Mononuclear cell (primary cell): ENCODE data around the gene FLYWCH2. TPM values are rescaled to one million over a fixed set of nuclear protein-coding genes. Genes with fewer than 3 reads are reported as not detected.

Experiments used
- H3K27me3 ChIP-seq: 2 replicates; pipeline ENCODE4 v1.6.0; 2011; ENCODE audit warnings: low read length, control low read depth; ENCODE audit not compliant: insufficient read depth
- H3K4me1 ChIP-seq: 2 replicates; pipeline ENCODE4 v1.5.1; 2011; ENCODE audit warnings: mild to moderate bottlenecking, low read length, control low read depth; ENCODE audit not compliant: insufficient read depth
- H3K4me3 ChIP-seq: 2 replicates; pipeline ENCODE4 v1.5.1; 2011; ENCODE audit warnings: mild to moderate bottlenecking, low read length, moderate library complexity
- H3K9me3 ChIP-seq: 2 replicates; pipeline ENCODE4 v1.5.1; 2011; ENCODE audit warnings: low read depth, mild to moderate bottlenecking, control low read depth, low read length
- total RNA-seq: library from RNA; depleted of rRNA; stranded (reverse); fragments of >200 nt; gene quantifications from one replicate; pipeline ENCODE4 v1.2.3, GENCODE V29; 2012

Gene FLYWCH2
- total RNA-seq, 1 donor = 8.1 TPM

- no peak overlapping the region for H3K4me3 ChIP-seq
- peaks cover 9% of the 10 kb centered on the region for H3K4me1 ChIP-seq
- H3K9me3 ChIP-seq = no peaks in the 10 kb centered on the region
- H3K27me3 ChIP-seq = no peaks in the 10 kb centered on the region
These were observed 36.3 kb upstream of the FLYWCH2 start for GRCh38 chr16:2846511-2847310.

GRCh38 chr16:2848933-2849725 is 33.9 kb upstream of the FLYWCH2 start:
- no peaks in the 10 kb centered on the region for H3K27me3 ChIP-seq
- no peaks in the 10 kb centered on the region for H3K9me3 ChIP-seq
- H3K4me3 ChIP-seq = no peak overlapping the region
- H3K4me1 ChIP-seq = no peaks in the 10 kb centered on the region

GRCh38 chr16:2852003-2852730 is 30.8 kb upstream of the FLYWCH2 start:
- Histone ChIP-seq H3K4me1 (no peaks in the 10 kb centered on the region), H3K4me3 (no peak overlapping the region), H3K9me3 (no peaks in the 10 kb centered on the region), H3K27me3 (no peaks in the 10 kb centered on the region)

GRCh38 chr16:2852731-2853507 is 30.1 kb upstream of the FLYWCH2 start:
- Histone ChIP-seq H3K4me1 (no peaks in the 10 kb centered on the region), H3K9me3 (no peaks in the 10 kb centered on the region), H3K27me3 (peaks cover 3% of the 10 kb centered on the region), H3K4me3 (no peak overlapping the region)

- Histone ChIP-seq H3K27me3 (peaks cover 9% of the 10 kb centered on the region), H3K4me1 (no peaks in the 10 kb centered on the region), H3K4me3 (no peak overlapping the region), H3K9me3 (no peaks in the 10 kb centered on the region)
These were observed 29.4 kb upstream of the FLYWCH2 start for GRCh38 chr16:2853531-2854073.

GRCh38 chr16:2854700-2855309 is 28.2 kb upstream of the FLYWCH2 start:
- Histone ChIP-seq H3K27me3 (peaks cover 13% of the 10 kb centered on the region), H3K4me1 (no peaks in the 10 kb centered on the region), H3K9me3 (no peaks in the 10 kb centered on the region), H3K4me3 (no peak overlapping the region)

- no peaks in the 10 kb centered on the region for H3K4me1 ChIP-seq
- no peaks in the 10 kb centered on the region for H3K9me3 ChIP-seq
- no peak overlapping the region for H3K4me3 ChIP-seq
- peaks cover 13% of the 10 kb centered on the region for H3K27me3 ChIP-seq
These were observed 27.5 kb upstream of the FLYWCH2 start for GRCh38 chr16:2855536-2855935.

- Histone ChIP-seq H3K4me3 (no peak overlapping the region), H3K9me3 (no peaks in the 10 kb centered on the region), H3K27me3 (peaks cover 13% of the 10 kb centered on the region), H3K4me1 (no peaks in the 10 kb centered on the region)
These were observed 26.8 kb upstream of the FLYWCH2 start for GRCh38 chr16:2856061-2856670.

- peaks cover 13% of the 10 kb centered on the region for H3K27me3 ChIP-seq
- no peaks in the 10 kb centered on the region for H3K9me3 ChIP-seq
- H3K4me3 ChIP-seq = no peak overlapping the region
- H3K4me1 ChIP-seq = no peaks in the 10 kb centered on the region
These were observed 26.1 kb upstream of the FLYWCH2 start for GRCh38 chr16:2856686-2857450.

- Histone ChIP-seq H3K4me3 (no peak within 1 kb of the TSS), H3K9me3 (no peaks in the 10 kb centered on the region), H3K4me1 (no peaks in the 10 kb centered on the region), H3K27me3 (peaks cover 13% of the 10 kb centered on the region)
These were observed 25.4 kb upstream of the FLYWCH2 start, which contains the start of gene PRSS22 for GRCh38 chr16:2857451-2858244. Gene PRSS22 (minus strand): TSS chr16:2858170. CDS start chr16:2858104, 66 bp downstream.

GRCh38 chr16:2858245-2859025 is 24.6 kb upstream of the FLYWCH2 start:
- Histone ChIP-seq H3K27me3 (peaks cover 13% of the 10 kb centered on the region), H3K4me3 (no peak overlapping the region), H3K4me1 (no peaks in the 10 kb centered on the region), H3K9me3 (no peaks in the 10 kb centered on the region)
